GM21825 (cell line): ENCODE measurements around the gene ELOVL7.
"Not testable (repeated sequence)": the region's sequence is repeated elsewhere in the genome, so short reads cannot be mapped to it uniquely, and the experiment has no call there.

Source experiments
- ATAC-seq: cut with Tn5 transposase; IDR thresholded peaks from one replicate; pipeline ENCODE4 v1.9.1; 2021; ENCODE audit warnings: mild to moderate bottlenecking, moderate library complexity; ENCODE audit not compliant: unreplicated experiment

Gene ELOVL7

GRCh38 chr5:60719329-60719728 lies 124.7 kb downstream of the ELOVL7 start:
- ATAC-seq: no peak

- no peak for ATAC-seq
Observed at GRCh38 chr5:60718166-60718892, 125.7 kb downstream of the ELOVL7 start.

GRCh38 chr5:60715201-60715928 lies 128.7 kb downstream of the ELOVL7 start:
- not testable (repeated sequence) for ATAC-seq

- no peak for ATAC-seq
Observed at GRCh38 chr5:60712950-60713349, 131.1 kb downstream of the ELOVL7 start.

GRCh38 chr5:60711892-60712291 lies 132.2 kb downstream of the ELOVL7 start:
- ATAC-seq: not testable (repeated sequence)

- ATAC-seq: no peak
Observed at GRCh38 chr5:60710362-60710761, 133.7 kb downstream of the ELOVL7 start.

GRCh38 chr5:60705144-60705543 lies 138.9 kb downstream of the ELOVL7 start:
- ATAC-seq: no peak

- no peak for ATAC-seq
Observed at GRCh38 chr5:60703944-60704343, 140.1 kb downstream of the ELOVL7 start.
